Vagina (tissue), 2 donors: ENCODE measurements around the gene SUPT3H.

Experiments used
- POLR2A ChIP-seq, 2 donors: fragments of 450-650 bp; IDR thresholded peaks; one replicate each; pipeline ENCODE4 v1.6.1; 2017; ENCODE audit warnings: antibody characterized with exemption in 2 of 2, mild to moderate bottlenecking in 2 of 2, moderate library complexity in 2 of 2
- POLR2AphosphoS5 ChIP-seq, 2 donors: sonication (generic); formaldehyde crosslinking; IDR thresholded peaks; one replicate each; pipeline ENCODE4 v1.9.0; 2017; ENCODE audit warnings: antibody characterized with exemption in 2 of 2, mild to moderate bottlenecking in 2 of 2, low read depth in 1 of 2; ENCODE audit not compliant: insufficient read depth in 1 of 2
- TF ChIP-seq, protein P1 (sequence below), 3 experiments: fragments of 450-650 bp in 2 of 3; fragments of 200-600 bp in 1 of 3; sonication (generic) in 1 of 3; IDR thresholded peaks; one replicate each; pipeline ENCODE4 v1.5.1; 2017 to 2019; ENCODE audit warnings: antibody characterized with exemption in 3 of 3, mild to moderate bottlenecking in 2 of 3, moderate library complexity in 2 of 3

- TF ChIP-seq POLR2A (IDR thresholded peaks at IDR 0.05) (no peak), POLR2AphosphoS5 (IDR thresholded peaks at IDR 0.05; ENCODE audit: insufficient read depth in 1 of 2, low read depth in 1 of 2) (no peak)
- TF ChIP-seq, protein P1, sequence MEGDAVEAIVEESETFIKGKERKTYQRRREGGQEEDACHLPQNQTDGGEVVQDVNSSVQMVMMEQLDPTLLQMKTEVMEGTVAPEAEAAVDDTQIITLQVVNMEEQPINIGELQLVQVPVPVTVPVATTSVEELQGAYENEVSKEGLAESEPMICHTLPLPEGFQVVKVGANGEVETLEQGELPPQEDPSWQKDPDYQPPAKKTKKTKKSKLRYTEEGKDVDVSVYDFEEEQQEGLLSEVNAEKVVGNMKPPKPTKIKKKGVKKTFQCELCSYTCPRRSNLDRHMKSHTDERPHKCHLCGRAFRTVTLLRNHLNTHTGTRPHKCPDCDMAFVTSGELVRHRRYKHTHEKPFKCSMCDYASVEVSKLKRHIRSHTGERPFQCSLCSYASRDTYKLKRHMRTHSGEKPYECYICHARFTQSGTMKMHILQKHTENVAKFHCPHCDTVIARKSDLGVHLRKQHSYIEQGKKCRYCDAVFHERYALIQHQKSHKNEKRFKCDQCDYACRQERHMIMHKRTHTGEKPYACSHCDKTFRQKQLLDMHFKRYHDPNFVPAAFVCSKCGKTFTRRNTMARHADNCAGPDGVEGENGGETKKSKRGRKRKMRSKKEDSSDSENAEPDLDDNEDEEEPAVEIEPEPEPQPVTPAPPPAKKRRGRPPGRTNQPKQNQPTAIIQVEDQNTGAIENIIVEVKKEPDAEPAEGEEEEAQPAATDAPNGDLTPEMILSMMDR (IDR thresholded peaks at IDR 0.05): no peak
Observed at GRCh38 chr6:45265246-45265645, 112.5 kb downstream of the SUPT3H start.
